WI38 (cell line): ENCODE data around the gene GGA2.

Experiments used
- H3K4me3 ChIP-seq: 2 replicates; pipeline ENCODE4 v1.5.1; 2011; ENCODE audit warnings: low read depth, mild to moderate bottlenecking, control low read depth, low read length
- TF ChIP-seq, protein P1 (sequence below): IDR thresholded peaks from 2 replicates; pipeline ENCODE4 v1.5.1; 2012; ENCODE audit warnings: low read depth, mild to moderate bottlenecking, control low read depth, low read length

The GGA2 gene

DNA sequence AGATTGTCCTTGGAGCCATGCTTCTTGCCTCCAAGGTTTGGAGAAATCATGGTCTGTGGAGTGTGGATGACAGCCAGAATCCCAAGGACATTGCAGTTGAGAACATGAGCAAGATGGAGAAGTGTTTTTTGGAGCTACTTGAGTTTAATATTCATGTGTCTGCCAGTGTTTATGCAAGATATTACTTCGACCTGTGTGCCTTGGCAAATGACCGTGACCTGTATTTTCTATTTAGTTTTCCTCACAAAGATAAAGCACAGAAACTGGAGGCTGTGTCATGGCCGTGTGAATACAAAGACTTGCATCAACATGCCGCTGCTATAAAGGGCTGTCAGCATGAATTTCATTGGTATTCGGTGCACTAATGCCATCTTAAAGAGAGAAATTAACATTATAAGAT, 9.0 kb downstream of the GGA2 start:
- no peak overlapping the region for H3K4me3 ChIP-seq
- TF ChIP-seq, protein P1, sequence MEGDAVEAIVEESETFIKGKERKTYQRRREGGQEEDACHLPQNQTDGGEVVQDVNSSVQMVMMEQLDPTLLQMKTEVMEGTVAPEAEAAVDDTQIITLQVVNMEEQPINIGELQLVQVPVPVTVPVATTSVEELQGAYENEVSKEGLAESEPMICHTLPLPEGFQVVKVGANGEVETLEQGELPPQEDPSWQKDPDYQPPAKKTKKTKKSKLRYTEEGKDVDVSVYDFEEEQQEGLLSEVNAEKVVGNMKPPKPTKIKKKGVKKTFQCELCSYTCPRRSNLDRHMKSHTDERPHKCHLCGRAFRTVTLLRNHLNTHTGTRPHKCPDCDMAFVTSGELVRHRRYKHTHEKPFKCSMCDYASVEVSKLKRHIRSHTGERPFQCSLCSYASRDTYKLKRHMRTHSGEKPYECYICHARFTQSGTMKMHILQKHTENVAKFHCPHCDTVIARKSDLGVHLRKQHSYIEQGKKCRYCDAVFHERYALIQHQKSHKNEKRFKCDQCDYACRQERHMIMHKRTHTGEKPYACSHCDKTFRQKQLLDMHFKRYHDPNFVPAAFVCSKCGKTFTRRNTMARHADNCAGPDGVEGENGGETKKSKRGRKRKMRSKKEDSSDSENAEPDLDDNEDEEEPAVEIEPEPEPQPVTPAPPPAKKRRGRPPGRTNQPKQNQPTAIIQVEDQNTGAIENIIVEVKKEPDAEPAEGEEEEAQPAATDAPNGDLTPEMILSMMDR, result no peak

DNA sequence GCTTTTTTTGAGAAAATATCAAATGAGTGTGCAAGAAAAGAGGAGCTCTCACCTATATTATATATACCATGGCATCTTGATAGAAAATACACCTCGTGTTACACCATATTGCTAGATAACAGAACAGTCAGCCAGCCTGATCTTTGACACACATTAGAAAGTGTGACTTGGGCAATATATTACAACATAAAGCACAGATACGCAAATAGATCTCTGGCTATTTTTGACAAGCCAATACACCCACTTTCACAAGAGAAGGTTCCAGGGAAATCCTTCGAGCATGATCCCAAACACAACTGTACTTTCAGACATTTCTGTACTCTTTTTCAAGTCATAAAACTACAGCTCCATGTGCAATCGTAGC, 9.4 kb downstream of the GGA2 start:
- H3K4me3 ChIP-seq, result no peak overlapping the region
- TF ChIP-seq, protein P1, result no peak

DNA sequence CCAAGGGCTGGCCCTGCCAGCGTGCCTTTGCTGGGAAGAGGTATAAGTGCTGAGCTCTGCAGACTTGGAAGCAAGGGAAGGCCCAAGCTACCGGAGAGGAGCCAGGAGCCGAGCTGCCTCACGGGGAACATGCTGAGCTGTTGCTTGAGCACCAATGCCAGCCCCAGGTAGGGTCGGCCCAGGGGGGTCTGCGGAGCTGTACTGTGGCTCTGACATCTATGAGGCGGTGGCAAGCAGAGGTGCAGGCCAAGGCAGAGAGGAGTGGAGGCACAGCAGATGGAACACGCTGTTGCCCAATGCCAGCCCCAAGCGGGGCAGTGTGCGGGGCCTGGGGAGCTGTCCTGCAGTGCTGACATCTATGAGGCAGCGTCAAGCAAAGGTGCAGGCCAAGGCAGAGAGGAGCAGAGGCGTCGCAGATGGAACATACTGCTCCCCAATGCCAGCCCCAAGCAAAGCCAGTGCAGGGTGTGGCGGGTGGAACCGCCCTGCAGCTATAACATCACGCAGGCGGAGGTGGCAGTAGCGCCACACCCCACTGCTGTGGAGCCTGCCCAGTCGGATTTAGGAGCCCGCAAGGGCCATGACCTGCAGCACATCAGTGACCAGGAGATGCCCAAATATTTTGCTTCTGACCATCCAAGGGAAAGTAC, 10.0 kb downstream of the GGA2 start:
- TF ChIP-seq, protein P1, result no peak
- H3K4me3 ChIP-seq, result no peak overlapping the region

DNA sequence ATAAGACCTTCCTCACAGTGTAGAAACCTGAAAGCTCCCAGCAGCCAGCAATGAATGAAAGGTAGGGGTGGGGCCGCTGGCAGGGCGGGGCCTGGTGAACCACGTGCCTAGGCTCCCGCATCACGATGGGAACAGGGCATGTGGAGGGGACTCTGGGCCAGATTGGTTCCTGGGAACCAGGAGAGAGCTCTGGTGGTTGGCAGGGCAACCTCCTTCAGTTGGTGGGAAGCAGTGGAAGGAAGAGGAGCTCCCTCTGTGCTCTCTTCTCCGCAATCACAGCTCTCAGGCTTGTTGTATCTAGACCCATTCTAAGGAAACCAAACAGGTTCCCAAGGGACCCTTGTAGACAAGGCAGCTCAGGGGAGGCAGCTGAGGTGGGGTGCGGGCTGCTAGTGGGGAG, 10.5 kb downstream of the GGA2 start:
- no peak overlapping the region for H3K4me3 ChIP-seq
- TF ChIP-seq, protein P1, result no peak

DNA sequence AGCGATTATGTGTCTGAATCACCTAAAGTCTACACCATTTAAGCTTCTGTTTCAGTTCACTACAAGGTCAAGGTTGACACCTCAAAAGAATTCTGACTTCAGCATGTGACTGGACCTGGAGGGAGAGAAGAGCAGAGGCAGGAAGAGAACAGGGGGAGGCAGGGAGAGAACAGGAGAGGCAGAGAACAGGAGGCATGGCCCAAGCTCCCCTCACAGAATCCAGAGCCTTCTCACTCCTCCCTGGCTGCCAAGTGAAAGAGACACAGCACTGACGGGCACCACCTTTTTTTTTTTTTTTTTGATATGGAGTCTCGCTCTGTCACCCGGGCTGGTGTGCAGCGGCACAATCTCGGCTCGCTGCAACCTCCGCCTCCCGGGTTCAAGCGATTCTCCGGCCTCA, 11.4 kb downstream of the GGA2 start:
- H3K4me3 ChIP-seq, result no peak overlapping the region
- TF ChIP-seq, protein P1, result no peak

DNA sequence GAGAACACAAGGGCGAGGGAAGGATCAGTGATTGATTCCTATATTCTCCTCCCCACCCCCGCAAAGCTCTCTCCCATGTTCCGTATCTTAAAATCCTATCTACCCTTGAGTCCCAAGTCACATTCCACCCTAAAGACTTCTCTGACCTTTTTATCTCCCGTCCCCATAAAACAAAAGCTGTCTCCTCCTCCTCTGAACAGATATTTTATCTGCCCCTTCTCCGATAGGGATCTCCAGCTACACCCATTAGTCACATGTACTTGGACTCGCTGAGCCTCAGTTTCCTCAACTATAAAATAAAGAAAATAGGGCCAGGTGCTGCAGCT, 12.8 kb downstream of the GGA2 start:
- no peak overlapping the region for H3K4me3 ChIP-seq
- TF ChIP-seq, protein P1, result no peak

DNA sequence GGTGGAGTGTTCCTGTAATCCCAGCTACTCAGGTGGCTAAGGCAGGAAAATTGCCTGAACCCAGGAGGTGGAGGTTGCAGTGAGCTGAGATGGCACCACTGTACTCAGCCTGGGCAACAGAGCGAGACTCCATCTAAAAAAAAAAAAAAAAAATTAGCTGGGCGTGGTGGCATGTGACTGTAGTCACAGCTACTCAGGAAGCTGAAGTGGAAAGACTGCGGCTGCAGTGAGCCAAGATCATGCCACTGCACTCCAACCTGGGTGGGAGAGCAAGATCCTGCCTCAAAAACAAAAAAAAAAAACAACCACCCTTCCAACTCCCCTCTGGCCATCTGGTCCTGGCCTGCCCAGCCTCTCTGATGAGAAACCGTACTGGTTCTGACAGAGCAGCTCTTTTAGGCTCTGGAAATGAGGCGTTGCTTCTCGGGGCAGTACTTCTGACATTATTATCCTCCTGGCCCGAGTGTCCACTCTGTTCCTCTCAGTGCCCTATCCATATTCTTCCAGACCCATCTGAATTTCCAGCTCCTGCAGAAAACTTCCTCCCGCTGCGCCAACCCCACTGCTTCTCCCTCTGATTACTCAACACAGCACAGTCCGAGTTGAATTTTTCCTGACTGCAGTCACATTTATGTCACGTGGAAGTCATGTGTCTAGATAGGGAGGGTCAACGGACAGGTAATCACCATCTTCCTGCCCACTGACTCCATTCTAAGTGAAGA, 13.3 kb downstream of the GGA2 start:
- TF ChIP-seq, protein P1, result no peak

More for the DNA sequence above, 13.3 kb downstream of the GGA2 start:
- no peak overlapping the region for H3K4me3 ChIP-seq
